ENCODE data around the gene TCERG1L. TPM values are rescaled to one million over a fixed set of nuclear protein-coding genes. Genes with fewer than 3 reads are reported as not detected.

The TCERG1L gene
- total RNA-seq, 1 donor from 2014 or later: not detected

GRCh38 chr10:131230641-131231322 is 80.7 kb downstream of the TCERG1L start:
- no peak for DNase-seq (ENCODE audit: low read depth in 2 of 2)

GRCh38 chr10:131230166-131230565 is 81.4 kb downstream of the TCERG1L start:
- no peak for DNase-seq (ENCODE audit: low read depth in 2 of 2)

DNA sequence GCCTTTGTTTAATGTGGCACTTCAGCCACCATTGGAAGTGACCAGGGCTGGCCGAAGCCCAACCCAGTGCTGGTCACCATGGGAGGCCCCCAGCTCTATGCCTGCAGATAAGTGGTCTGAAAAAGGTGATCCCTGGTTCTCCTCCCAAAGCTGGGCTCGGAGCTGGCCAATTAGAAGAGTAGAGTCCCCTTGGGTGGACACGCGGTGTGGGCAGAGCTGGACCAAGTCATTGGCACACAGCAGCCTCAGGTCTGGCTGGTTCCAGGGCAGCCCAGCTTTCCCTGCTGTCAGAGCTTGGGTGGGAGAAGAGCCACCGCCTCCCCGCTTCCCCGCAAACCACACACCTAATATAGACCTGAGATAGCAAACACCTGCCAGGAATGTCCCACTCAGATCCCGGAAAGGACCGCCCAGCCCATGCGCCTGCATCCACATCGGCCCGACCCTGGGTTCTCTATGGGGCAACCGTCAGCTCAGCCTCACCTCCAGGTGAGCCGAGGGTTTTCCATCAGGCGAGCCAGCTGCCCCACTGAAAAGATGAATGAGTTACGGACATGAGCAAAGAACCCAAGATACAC is 84.3 kb downstream of the TCERG1L start:
- DNase-seq (ENCODE audit: low read depth in 2 of 2): no peak

DNA sequence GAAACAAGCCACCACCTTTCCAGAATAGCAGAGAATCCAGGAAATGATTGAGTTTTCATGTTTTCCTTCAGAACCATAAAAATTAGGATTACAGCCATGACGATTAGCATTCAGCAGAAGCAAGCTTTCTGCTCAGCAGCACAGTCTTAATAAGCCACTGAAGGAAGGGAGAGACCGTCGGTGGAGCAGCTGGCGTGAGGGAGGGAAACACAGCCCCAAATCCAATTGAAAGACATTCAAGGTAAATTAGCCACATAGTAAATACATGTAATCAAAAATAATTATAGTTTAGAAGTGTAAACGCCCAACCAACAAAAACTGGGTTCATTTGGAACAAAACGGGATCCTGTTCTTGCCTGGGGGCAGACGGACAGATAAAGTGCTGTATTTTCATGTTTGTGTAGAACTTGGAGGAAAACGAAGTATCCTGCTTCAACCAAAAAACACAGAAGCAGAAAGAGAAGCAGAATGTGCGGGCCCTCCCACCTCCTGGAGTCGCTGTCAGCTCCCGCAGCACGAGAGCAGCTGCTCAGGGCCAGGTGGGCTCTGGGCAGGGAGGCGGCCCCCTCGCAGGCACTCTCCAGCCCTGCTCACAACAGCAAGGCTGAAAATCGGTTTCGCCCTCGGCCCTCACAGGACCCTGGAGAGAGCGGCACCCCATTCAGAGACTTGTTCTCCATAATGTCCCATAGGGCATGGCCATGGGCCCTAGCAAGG is 84.9 kb downstream of the TCERG1L start:
- no peak for DNase-seq (ENCODE audit: low read depth in 2 of 2)

DNA sequence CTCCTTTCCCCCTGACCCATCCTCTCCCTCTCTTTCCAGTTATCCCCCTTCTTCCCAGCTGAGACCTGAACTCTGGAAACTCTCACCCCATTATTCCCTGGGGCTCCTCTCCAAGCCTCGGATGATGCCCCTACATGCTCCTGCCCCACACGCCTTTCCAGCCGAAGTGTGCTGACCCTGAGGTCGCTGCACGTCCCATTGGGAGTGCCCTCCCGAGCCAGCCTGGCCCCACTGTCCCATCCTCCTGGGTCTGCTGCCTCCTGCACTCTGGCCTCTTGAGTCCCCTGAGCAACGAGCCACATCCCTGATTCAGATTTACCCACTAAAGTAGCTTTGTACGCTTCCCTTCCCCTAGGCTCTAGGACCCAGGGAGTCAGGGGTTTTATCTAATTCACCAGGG is 87.4 kb downstream of the TCERG1L start:
- no peak for DNase-seq (ENCODE audit: low read depth in 2 of 2)

GRCh38 chr10:131223422-131223821 is 88.1 kb downstream of the TCERG1L start:
- no peak for DNase-seq (ENCODE audit: low read depth in 2 of 2)

DNA sequence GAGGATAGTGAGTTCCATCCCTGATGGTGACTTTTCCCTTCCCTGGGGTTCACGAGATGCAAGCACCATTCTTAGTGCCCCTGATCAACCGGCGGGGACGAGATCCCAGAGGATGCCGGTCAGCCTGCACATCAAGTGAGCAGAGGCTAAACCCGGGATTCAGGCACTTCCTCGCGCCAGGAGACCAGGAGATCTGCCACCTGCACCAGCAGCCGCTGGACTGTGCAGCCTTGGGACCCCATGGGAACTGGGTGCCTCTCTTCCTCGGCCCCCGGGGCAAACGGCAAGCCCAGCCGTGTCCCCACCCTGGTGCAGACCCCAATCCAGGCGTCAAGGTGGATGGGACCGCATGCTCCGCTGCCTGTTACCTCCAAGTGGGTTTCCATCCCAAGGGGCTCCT is 88.5 kb downstream of the TCERG1L start:
- DNase-seq (ENCODE audit: low read depth in 2 of 2): no peak

DNA sequence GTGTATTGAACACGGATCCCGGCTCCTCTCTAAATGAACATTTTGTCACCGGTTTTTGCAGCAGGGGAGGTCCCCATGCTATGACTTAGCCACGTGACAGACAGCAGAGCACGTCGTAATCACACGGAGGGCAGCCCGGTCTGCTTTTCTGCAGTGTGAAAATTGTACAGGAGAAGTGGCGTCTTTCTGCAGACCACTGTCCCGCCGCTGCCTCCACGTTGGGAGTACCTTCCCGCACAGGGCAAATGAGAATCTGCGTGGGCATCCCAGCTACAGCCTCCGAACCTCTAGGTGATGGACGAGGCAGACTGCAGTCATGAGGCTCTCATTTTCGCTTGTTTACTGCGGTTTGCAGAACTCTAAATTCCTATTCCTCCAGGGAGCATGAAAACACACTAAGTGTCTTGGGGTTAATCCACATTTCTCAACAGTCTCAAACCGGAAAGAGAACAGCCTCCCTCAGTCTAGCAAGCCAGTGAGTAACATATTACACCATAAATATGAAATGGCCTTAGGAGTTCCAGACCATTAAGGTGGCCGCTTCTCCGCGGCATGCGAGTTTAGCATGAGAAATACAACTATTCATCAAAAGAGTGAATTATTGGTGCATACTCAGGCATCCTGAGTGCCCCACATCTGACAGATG is 89.8 kb downstream of the TCERG1L start:
- no peak for DNase-seq (ENCODE audit: low read depth in 2 of 2)

- DNase-seq (ENCODE audit: low read depth in 2 of 2): no peak
These were observed 90.8 kb downstream of the TCERG1L start for GRCh38 chr10:131220601-131221171.

DNA sequence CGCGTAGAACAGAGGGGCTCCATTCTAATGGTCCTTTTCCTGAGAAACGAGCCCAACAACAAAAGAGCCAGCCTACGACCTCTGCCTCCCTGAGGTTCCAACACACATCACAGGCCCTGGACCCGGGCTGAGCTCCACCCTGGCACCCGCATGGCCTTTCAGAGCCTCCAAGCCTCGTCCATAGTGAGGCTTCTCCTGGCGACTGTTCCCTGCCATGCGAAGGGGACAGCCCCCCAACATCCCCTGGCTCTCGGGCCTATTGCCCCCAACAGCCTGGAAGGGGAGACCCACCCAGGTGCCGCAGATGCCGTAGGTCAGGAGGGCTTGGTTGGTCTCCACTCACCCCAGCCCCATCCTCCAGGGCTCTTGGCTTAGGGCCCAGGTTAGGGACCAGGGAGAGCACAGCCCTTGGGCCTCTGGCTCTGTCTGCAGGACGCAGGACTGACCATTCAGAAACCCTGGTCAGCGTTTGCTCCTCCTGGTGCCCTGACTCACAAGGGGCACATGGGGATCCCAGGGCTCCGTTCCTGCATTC is 91.5 kb downstream of the TCERG1L start:
- no peak for DNase-seq (ENCODE audit: low read depth in 2 of 2)

DNA sequence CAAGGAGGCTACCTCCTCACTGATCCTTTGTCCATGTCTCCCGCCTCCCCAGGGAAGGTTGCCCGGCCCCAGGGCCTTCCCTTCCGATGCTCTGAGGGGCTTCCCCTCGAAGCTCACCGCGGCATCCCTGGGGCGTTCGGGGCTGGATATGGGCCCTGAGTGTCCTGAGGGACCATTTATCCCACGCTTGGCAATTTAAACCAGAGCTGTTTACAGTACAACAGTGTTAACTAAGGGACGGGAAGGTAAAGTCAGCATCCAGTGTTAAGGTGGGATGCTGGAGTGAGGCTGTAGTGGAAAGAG is 92.0 kb downstream of the TCERG1L start:
- no peak for DNase-seq (ENCODE audit: low read depth in 2 of 2)

DNA sequence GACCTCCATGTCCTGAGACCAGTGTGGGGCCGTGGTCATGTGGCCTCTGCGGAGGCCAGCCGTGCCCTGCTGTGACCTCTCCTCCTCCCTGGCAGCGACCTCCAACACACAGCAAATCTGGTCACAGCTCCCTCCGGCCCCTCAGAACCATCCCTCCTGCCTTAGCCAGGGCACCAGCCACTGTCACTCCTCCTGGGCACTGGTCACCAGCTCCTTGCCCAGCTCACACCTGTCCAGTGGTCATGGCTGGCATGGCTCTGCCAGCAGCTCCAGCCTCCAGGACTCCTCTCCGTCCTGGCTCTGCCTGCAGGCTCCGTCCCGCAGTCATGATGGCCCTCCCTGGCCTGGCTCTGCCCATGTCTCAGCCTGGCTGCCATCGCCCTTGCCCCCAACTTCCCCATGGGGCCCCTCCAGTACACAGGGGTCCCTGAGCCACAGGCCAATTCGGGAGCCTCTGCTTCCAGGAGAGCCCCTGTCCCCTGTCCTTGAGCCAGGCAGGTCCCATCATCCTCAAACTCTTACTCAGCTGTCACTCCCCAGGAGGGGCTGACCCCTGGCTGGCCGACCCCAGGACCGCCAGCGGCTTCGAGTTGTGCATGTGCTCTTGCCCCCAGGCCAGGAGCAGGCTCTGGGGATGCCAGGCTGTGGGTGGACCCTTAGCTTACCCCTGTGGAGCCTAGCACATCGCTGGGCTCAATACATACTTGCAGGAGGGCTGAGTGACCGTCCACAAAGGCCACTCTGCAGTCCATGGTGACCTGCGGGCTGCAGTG is 92.5 kb downstream of the TCERG1L start:
- DNase-seq (ENCODE audit: low read depth in 2 of 2): no peak

- DNase-seq (ENCODE audit: low read depth in 2 of 2): no peak
These were observed 94.8 kb downstream of the TCERG1L start for GRCh38 chr10:131216681-131217230.

DNA sequence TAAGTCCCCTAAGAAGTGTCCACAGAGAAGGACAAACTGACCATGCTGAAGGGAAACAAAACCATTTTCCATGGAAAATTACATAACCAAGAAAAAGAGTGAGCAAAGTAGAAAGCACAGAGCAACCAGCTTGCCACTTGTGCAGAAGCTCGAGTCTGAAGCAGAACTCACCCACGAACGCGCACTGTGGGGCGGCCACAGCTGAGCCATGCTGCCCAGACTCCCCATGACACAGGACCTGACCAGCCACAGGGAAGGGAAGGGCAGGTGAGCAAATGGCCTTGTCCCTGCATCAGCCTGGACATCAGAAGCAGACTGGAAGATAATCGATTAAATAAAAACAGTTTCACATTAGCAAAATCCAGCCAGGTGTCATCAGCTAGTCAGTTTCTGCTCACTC is 95.7 kb downstream of the TCERG1L start:
- no peak for DNase-seq (ENCODE audit: low read depth in 2 of 2)

- no peak for DNase-seq (ENCODE audit: low read depth in 2 of 2)
These were observed 96.8 kb downstream of the TCERG1L start for GRCh38 chr10:131214521-131215244.

DNA sequence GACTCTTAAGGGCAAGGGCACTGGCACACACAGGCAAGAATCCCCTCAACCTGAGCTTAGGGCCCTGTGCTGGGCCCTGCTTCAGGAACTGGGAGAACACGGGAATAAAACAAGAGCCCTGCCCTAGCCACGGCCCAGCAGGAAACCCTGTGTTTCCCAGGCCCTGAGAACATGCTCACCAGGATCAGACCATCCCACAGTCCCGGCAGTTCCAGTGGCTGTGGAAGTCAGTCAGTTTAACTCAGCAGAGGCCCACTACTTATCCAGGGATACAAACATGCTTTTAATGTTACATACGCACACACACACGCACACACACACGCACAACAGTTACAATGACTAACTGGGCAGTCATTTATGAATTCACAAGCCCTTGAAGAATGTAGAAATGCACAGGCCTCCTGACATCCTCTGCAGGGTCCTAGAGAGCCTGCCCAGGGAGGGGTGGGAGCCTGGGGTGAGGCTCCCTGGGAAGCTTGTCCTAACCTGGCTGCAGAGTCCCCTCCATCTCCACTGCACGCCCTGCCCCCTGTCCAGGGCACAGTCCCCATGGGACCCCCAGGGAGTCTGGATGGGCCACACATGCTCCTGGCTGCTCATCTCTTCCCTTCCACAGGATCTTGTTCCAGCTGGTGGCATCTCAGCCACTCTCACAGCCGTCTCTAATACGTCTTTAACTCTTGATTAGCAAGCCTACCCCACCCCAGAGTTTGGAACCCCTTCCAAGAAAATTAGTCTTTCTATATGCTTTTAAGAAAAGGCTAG is 97.6 kb downstream of the TCERG1L start:
- no peak for DNase-seq (ENCODE audit: low read depth in 2 of 2)

GRCh38 chr10:131212763-131213325 is 98.7 kb downstream of the TCERG1L start:
- DNase-seq (ENCODE audit: low read depth in 2 of 2): no peak

DNA sequence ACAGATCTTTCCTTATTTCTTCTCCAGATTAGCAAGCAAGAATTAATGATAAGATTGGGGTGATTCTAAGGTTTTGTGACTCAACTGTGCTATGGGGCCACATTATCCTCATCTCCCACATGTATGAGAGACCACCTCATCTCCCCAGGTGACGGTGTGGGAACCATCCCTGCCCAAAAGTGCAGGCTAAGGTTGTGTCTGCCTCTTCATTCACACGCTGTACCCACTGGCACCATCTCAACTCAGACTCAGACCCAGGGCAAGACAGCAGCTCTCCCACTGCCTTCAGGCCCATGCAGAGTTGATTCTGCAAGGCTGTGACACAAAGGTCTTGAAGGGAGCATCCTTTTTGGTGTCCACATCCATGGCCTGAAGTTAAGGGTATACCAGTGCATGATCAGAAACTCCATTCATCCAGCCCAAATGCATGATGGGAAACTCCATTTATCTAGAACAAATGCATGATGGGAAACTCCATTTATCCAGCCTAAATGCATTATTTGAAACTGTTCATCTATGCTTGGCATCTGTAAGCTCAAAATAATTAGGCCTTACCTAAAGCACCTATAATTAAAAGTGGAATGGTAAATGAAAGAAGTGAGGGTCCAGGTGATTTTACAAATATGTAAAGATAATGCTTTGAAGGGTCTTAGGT is 99.4 kb downstream of the TCERG1L start:
- DNase-seq (ENCODE audit: low read depth in 2 of 2): no peak

GRCh38 chr10:131211559-131211958 is 100.0 kb downstream of the TCERG1L start:
- DNase-seq (ENCODE audit: low read depth in 2 of 2): no peak
